COR-L47 (cell line): ENCODE measurements around the gene SPN.
A peak's percentile ranks its signal among the peaks of the same experiment; 100 is the strongest.
"Not testable (repeated sequence)": the region's sequence is repeated elsewhere in the genome, so short reads cannot be mapped to it uniquely, and the experiment has no call there.

Experiments
- DNase-seq: peaks from one replicate; lab custom pipeline; 2025; lab: John Stamatoyannopoulos, UW

Gene SPN, protein sequence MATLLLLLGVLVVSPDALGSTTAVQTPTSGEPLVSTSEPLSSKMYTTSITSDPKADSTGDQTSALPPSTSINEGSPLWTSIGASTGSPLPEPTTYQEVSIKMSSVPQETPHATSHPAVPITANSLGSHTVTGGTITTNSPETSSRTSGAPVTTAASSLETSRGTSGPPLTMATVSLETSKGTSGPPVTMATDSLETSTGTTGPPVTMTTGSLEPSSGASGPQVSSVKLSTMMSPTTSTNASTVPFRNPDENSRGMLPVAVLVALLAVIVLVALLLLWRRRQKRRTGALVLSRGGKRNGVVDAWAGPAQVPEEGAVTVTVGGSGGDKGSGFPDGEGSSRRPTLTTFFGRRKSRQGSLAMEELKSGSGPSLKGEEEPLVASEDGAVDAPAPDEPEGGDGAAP

DNA sequence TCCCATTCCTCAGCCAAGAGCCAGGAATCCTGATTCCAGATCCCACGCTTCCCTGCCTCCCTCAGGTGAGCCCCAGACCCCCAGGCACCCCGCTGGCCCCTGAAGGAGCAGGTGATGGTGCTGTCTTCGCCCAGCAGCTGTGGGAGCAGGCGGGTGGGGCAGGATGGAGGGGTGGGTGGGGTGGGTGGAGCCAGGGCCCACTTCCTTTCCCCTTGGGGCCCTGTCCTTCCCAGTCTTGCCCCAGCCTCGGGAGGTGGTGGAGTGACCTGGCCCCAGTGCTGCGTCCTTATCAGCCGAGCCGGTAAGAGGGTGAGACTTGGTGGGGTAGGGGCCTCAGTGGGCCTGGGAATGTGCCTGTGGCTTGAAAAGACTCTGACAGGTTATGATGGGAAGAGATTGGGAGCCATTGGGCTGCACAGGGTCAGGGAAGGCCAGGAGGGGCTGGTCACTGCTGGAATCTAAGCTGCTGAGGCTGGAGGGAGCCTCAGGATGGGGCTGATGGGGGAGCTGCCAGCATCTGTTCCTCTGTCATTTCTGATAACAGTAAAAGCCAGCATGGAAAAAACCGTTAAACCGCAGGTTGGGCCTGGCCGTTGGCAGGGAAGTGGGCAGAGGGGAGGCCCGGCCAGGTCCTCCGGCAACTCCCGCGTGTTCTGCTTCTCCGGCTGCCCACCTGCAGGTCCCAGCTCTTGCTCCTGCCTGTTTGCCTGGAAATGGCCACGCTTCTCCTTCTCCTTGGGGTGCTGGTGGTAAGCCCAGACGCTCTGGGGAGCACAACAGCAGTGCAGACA is at the start of gene SPN:
TSS of gene SPN (plus strand) at position 232 of the 791 bp plus-strand sequence. CDS start at position 714, 482 bp downstream.
- DNase-seq: no peak

DNA sequence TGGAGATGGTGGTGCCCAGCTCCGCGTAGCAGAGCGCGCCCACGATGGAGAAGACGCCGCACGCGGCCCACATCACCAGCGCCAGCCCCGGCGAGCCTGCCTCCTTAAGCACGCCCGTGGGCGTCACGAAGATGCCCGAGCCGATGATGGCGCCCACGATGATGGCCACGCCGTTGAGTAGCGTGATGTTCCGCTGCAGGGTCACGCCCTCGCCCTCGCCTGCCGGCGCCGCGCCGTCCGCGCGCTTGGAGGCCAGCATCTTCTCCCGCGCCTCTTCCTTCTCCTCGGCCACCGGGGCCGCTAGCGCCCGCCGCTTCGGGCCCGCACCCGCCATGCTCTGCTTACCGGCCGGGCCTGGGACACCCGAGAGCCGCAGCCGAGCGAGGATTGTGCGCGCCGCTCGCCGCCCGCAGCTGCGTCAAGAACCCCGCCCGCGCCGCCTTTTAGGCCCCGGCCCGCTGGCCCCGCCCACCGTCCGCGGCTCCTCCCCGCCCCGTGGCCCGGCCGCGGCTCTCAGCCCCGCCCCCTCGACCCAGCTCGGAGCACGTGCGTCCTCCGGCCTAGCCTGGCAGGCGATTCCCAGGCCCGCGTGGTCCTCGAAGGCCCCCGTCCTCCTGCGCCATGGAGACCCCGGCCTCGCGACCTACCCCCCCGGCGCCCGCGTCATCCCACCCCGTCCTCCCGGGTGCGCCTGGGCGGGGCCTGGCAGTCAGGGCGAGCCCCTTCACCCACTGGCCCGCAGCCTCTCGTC is 49.6 kb upstream of the SPN start:
- peak; percentile 16 for DNase-seq

DNA sequence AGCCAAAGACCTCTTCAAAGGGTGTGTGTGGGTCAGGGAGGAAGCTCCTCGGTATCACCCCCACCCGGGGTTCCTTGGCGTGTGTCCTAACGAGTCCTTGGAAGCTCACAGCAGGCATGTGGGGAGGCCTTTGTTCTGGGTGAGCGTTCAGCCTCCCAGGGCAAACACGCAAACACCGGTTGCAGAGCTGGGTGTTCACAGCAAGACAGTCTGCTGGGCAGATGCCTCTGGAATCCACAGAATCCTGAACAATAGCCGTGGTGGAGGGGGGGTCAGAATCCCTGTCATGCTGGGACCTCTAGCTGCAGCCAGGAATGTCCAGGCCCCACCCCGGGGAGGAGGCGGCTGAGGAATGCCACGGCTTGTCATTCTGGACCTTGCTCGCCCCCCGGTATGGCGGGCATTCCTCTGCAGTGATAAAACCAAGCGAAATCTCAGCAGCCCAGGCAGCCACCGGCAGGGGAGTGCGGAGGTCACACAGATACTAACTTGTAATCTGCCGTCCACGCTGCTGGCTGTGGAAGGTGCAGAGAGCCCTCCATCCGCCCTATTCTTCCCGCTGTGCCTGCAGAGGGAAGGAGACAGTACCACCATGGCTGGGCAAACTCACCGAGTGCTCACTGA is 48.2 kb upstream of the SPN start:
- peak; percentile 73 for DNase-seq

DNA sequence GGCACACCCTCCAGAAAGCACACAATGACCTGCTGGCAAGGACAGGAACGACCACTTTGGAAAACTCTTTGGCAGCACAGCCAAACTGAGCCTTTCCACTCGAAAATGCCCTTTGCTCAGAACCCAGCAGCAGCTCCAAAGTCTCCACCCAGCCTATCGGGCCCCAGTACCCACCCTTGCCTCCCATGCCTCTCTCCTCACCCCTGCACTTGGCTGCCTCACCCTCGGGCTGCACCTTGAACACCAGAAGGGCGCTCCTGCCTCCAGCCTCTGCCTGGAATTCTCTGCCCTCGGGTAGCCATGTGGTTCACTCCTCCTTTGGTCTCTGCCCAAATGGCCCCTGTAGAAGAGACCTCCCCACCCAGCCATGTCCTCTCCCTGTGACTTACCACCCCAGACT is 46.9 kb upstream of the SPN start:
- not testable (repeated sequence) for DNase-seq

DNA sequence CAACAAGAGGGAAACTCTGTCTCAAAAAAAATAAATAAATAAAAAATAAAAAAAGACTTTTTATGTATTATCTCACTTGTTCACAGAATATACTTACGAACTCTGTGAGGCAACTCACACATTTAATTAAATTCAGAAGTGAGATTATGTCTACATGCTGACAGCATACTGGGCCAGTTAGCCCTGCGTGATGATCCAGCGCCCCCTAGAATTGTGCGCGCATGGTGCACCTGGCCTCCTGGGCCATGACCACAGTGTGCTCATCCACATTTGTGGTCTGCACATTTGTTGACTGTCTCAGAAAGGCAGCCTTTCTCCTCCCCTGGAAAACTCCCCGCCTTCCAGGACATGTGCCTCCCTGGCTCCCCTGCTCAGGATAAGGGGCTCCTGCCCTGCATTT is 42.5 kb upstream of the SPN start:
- not testable (repeated sequence) for DNase-seq

DNA sequence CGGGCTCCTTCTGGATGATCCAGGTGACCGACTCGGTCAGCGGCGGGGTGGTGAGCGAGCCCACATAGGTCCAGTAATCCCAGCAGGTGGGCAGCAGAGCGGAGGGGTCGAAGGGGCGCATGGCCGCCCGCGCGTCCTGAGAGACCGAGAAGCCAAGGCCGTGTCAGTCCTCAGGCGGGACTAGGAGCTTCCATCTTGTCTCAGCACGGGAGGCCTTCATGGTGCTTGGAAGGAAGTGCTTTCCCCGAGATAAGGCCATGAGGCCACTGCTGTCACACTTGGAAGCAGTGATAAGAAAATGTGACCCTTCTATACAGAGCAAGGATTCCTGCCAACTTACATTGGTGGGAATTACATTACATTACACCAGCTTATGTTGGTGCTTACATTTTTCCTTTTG is 40.3 kb upstream of the SPN start:
- DNase-seq: not testable (repeated sequence)

DNA sequence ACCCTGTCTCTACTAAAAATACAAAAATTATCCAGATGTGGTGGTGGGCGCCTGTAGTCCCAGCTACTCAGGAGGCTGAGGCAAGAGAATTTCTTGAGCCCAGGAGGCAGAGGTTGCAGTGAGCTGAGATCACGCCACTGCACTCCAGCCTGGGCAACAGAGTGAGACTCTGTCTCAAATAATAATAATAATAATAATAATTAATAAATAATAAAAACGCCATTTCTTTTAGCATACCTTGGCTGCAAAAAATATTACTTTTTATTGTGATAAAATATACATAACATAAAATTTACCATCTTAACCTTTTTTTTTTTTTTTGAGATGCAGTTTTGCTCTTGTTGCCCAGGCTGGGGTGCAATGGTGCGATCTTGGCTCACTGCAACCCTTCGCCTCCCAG is 39.8 kb upstream of the SPN start:
- DNase-seq: not testable (repeated sequence)

DNA sequence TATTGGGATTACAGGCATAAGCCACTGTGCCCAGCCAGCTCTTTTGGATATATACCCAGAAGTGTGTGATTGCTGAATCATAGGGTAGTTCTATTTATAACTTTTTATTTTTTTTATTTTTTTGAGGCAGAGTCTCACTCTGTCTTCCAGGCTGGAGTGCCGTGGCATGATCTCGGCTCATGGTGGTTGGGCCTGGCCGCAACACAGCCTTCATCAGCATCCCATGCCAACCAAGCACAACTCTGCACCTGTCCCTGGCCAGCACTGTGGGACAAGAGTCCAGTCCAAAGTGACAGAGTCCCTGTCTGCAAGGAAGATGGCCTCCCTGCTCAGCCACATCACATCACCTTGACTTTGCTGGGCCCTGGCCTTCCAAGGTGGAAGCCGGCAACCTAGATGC is 37.9 kb upstream of the SPN start:
- DNase-seq: not testable (repeated sequence)

DNA sequence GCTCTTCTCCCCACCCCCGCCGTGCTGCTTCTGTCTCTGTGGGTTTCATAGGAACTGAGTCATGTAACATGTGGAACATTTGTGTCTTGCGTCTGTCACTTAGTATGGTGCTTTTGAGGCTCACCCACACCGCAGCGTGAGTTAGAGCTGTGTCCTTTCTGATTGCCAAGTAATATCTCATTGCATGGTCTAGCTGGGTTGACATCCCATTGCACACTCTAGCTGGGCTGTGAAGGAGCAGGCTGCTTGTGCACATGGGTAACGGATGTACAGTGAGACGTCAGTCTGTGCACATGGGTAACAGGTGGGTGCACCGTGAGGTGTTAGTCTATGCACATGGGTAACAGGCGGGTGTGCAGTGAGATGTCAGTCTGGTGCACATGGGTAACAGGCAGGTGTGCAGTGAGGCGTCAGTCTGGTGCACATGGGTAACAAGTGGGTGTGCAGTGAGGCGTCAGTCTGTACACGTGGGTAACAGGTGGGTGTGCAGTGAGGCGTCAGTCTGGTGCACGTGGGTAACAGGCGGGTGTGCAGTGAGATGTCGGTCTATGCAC is 36.2 kb upstream of the SPN start:
- DNase-seq: not testable (repeated sequence)

DNA sequence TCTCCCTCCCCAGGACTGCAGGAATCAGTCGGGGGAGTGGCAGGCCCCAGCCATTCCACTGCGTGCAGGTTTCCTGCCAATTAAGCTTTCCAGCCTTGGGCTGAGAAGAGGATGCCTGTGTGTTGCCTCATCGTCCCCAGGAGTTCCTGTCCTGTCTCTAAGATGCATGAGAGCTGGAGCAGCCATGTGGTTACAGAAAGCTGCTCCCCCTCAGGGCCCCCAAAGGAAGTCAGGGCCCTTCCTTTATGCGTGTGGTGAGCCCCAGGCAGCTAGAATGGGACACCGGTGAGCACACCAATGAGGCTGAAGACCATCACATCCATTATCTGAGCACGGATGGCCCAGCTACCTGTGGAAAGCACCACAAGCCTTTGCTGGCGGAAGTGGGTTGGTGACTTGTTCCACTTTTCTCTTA is 35.4 kb upstream of the SPN start:
- DNase-seq: not testable (repeated sequence)

DNA sequence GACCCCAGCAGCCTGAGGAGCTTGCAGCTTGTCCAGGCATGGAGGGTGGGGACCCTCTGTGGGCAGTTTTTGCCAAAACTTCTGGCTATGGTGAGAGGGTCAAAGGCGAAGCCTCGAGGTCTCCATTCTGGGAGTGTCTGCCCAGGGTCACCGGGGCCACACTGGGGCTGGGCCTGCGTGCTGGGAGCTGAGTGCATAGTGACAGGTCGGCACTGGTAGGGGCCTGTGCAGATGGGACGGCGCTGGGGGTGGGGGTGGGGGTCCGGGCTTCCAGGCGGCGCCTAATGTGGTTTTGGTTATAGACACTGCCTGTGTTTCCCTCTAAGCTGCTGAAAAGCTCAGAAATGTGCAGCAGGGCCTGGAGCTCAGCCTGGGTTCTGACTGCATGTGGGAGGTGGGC is 34.3 kb upstream of the SPN start:
- not testable (repeated sequence) for DNase-seq

DNA sequence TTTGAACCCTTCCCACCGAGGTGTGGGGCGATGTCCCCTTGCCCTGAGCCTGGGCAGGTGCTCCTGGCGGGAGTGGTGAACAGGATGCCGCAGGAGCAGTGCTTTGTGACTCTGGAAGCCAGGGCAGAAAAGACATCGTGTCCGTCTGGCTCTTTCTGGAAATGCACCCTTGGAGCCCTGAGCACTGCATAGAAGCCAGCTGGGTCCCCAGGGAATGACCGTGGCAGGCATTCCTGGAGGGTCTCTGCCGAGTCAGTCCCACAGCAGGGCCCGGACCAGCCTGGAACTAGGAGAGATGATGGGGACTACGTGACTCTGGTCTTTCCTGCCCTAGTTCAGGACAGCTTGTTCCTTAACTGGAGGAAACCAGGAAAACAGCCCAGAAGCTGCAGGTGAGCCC is 33.7 kb upstream of the SPN start:
- DNase-seq: not testable (repeated sequence)

DNA sequence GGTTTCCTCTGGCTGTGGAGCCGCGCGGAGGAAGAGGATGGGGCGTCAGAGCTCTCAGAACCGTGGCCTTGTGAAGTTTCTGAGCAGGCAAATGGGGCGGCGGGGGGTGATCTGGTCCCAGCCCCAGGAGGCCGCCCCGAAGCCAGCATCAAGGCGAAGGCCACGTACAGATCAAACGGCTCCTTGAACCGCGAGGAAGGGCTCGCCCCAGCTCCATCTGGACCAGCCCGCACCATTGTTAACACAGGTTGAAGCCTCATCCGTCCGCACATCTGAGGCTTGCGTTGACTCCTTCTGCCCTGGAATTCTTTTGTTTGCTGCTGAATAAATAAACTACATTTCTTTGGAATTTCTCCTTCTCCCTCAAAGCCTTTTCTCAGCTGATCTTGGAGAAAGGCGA is 31.4 kb upstream of the SPN start:
- not testable (repeated sequence) for DNase-seq

DNA sequence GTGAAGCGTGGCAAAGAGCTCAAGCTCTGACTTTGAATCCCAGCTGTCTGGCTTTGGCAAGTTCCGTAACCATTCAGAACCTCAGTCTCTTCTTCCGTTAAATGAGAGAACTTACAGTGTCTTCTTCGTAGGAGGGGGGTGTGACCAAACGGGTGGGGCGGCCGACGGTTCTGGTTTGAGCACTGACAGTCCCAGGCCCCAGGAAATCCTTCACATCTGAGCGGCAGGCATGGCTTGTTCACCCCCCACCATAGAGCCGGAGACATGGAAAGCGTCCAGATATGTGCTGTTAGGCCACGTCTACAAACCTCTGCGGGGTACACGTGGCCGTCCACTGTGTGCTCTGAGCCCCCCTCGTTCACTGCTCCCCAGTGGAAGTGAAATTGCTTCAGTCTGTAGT is 27.1 kb upstream of the SPN start:
- not testable (repeated sequence) for DNase-seq

DNA sequence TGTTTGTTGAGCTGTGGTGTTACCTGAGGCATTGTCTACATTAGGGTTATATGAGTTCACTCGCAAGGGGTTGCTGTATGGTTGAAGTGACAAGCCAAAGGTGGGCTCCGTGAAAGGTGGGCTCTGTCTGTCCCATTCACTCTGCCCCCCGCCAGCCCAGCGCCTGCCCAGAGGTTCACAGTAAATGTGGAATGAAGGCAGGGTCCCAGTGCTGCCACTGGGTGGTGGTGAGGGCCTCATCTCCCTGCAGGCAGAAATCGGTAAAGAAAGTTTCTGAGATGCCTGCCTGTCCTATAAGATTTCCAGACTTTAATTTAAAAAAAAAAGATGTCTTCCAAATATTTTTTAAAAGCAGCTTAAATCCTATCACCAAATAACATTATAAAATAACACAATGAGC is 26.7 kb upstream of the SPN start:
- not testable (repeated sequence) for DNase-seq

DNA sequence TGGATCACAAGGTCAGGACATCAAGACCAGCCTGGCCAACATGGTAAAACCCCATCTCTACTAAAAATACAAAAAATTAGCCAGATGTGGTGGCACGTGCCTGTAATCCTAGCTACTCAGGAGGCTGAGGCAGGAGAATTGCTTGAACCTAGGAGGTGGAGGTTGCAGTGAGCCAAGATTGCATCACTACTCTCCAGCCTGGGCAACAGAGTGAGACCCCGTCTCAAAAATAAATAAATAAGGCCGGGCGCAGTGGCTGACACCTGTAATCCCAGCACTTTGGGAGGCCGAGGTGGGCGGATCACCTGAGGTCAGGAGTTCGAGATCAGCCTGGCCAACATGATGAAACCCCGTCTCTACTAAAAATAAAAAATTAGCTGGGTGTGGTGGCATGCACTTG is 24.3 kb upstream of the SPN start:
- not testable (repeated sequence) for DNase-seq

DNA sequence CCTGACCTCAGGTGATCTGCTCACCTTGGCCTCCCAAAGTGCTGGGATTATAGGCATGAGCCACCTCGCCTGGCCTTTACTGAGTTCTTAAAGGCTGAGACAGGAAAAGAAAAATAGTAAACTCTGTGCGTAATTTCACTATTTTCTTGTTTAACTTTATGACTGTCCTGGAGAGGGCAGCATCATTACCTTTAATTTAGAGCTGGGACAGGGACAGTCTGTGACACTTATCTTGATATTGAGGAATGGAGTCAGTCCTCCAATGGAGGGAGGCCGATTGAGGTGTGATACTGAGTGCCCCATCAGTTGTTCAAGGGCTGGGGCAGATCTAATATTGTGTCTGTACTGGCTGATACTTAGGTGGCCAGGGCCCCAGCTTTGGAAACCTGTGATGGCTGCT is 21.5 kb upstream of the SPN start:
- no peak for DNase-seq

DNA sequence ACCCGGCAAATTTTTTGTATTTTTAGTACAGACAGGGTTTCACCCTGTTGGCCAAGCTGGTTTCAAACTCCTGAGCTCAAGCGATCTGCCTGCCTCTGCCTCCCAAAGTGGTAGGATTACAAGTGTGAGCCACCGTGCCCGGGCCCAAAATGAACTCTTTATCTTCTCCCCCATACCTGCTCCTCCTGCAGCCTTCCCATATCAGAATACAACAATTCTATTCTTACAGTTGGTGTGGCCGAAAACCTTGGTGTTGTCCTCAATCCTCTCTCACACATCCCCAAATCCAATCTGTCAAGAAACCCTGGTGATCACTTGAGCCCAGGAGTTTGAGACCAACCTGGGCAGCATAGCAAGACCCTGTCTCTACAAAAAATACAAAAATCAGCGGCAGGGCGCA is 19.5 kb upstream of the SPN start:
- DNase-seq: no peak

DNA sequence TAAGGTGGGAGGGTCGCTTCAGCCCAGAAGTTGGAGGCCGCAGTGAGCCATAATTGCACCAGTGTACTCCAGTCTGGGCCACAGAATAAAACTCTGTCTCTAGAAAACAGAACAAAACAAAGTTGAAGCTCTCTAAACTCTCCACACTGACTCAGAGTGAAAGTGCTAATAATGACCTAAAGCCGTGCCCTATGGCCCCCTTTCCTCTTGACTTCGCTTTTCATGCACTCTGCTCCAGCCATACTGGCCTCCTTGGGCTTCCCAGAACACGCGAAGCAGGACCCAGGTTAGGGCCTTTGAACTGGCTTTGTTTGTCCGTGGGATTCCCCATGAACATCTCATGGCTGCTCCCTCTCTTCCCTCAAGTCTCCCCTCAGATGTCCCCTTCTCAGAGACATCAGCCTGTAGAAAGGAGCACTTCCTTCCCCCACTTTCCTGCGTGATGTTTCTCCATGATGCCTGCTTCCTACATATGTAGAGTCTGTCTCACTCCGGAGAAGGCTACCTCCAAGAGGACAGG is 18.6 kb upstream of the SPN start:
- DNase-seq: no peak

DNA sequence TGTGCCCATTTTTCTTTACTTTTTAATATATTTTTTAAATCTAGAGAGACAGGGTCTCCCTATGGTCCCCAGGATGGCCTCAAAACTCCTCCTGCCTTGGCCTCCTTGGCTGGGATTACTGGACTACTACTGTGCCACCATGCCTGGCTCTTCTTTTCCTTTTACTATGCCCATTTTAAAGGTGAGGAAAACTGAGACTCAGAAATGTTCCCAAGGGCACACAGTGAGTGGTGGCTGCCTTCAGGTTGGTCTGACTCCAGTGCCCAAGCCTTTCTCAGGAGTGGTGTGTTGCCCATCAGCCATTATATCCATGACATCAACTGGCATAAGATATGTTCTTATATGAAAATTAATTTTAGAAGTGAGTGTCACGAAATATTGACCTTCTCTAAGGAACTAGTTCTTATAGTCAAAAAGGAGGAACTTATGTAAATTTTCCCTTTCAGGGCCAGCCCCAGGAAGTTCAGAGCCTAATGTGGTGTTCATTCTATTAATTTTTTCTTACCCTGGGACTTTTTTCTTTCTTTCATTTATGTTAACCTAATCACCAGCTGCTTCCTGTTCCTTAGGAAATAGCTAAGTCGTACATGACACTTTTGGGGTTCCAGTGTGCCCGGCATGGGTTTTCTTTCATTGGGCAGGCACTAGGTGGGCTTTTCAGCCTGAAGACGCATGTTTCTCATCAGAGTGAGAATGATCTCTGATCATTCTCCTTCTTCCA is 17.9 kb upstream of the SPN start:
- no peak for DNase-seq

DNA sequence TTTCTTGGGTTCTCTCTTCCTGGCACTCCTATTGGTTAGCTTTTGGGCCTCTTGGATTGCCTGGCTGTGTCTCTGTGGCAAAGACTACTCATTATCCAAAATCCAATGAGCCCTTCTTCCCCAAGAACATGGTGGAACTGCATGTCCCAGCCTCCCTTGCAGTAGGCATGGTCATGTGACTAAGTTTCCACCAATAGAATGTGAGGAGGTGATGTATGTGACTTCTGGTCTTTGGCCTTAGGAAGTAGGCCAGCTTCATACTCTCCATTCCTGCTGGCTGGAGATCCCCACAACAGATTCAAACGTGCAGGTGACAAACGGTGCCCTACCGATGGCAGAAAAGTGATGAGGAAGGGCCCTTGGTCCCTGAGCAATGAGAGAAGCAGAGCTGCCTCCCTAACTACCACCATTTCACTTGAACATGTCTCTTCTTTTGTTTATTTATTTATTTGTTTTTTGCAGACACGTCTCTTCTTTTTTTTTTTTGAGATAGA is 17.3 kb upstream of the SPN start:
- no peak for DNase-seq
